Neural progenitor cell (in vitro differentiated cells): ENCODE results near the gene SLC17A9. TPM values are rescaled to one million over a fixed set of nuclear protein-coding genes. Genes with fewer than 3 reads are reported as not detected.

Experiments
- DNase-seq: peaks from one replicate; pipeline ENCODE4 v3.0.0-alpha.2; 2016; ENCODE audit warnings: low spot score
- H2AFZ ChIP-seq: fragments of 200-600 bp; sonication (generic); replicated peaks from 2 replicates; pipeline ENCODE4 v1.6.1; 2016; ENCODE audit warnings: antibody characterized with exemption
- H3F3A ChIP-seq: fragments of 200-600 bp; sonication (generic); 2 replicates; pipeline ENCODE4 v1.6.1; 2016; ENCODE audit warnings: antibody characterized with exemption, low read depth
- H3K27ac ChIP-seq: fragments of 200-600 bp; sonication (generic); 2 replicates; pipeline ENCODE4 v1.5.1; 2016; ENCODE audit warnings: mild to moderate bottlenecking
- H3K27me3 ChIP-seq: fragments of 200-600 bp; sonication (generic); 2 replicates; pipeline ENCODE4 v1.6.1; 2016; ENCODE audit warnings: mild to moderate bottlenecking, moderate library complexity
- H3K36me3 ChIP-seq: fragments of 200-600 bp; sonication (generic); 2 replicates; pipeline ENCODE4 v1.5.1; 2016
- H3K4me1 ChIP-seq: fragments of 200-600 bp; sonication (generic); 2 replicates; pipeline ENCODE4 v1.6.1; 2016; ENCODE audit warnings: mixed run types
- H3K4me2 ChIP-seq: fragments of 200-600 bp; sonication (generic); 2 replicates; pipeline ENCODE4 v1.6.1; 2016
- H3K4me3 ChIP-seq: fragments of 200-600 bp; sonication (generic); 2 replicates; pipeline ENCODE4 v1.5.1; 2016
- H3K79me2 ChIP-seq: fragments of 200-600 bp; sonication (generic); 2 replicates; pipeline ENCODE4 v1.6.1; 2016; ENCODE audit warnings: low read depth
- H3K9ac ChIP-seq: fragments of 200-600 bp; sonication (generic); 2 replicates; pipeline ENCODE4 v1.6.1; 2016
- H3K9me3 ChIP-seq: fragments of 200-600 bp; sonication (generic); 2 replicates; pipeline ENCODE4 v1.5.1; 2016; ENCODE audit warnings: low read depth
- H4K20me1 ChIP-seq: fragments of 200-600 bp; sonication (generic); 2 replicates; pipeline ENCODE4 v1.6.1; 2016; ENCODE audit warnings: low read depth
- H3K27ac Mint-ChIP-seq: 3 replicates; pipeline ENCODE4 v1.8.0; 2021; ENCODE audit warnings: mixed read lengths
- H3K27me3 Mint-ChIP-seq: 2 replicates; pipeline ENCODE4 v1.8.0; 2022; ENCODE audit warnings: low read depth, mild to moderate bottlenecking, inconsistent platforms, moderate library complexity, mixed read lengths; ENCODE audit not compliant: insufficient read depth
- H3K36me3 Mint-ChIP-seq: 3 replicates; pipeline ENCODE4 v1.8.0; 2021; ENCODE audit warnings: mixed read lengths
- H3K4me1 Mint-ChIP-seq: 3 replicates; pipeline ENCODE4 v1.8.0; 2021; ENCODE audit warnings: mixed read lengths
- H3K4me3 Mint-ChIP-seq: 3 replicates; pipeline ENCODE4 v1.8.0; 2021; ENCODE audit warnings: mild to moderate bottlenecking, moderate library complexity, mixed read lengths
- H3K9me3 Mint-ChIP-seq: 3 replicates; pipeline ENCODE4 v1.8.0; 2020; ENCODE audit warnings: mixed read lengths
- EZH2 ChIP-seq: fragments of 200-600 bp; sonication (generic); IDR thresholded peaks from 2 replicates; pipeline ENCODE4 v1.6.1; 2017; ENCODE audit warnings: antibody characterized with exemption, mild to moderate bottlenecking, moderate library complexity
- EZH2phosphoT487 ChIP-seq: fragments of 200-600 bp; sonication (generic); IDR thresholded peaks from 2 replicates; pipeline ENCODE4 v1.6.1; 2017; ENCODE audit warnings: antibody characterized with exemption
- total RNA-seq: library from RNA; depleted of rRNA; stranded (reverse); fragments of >200 nt; gene quantifications from 2 replicates; pipeline ENCODE4 v1.2.3, GENCODE V29; 2015; ENCODE audit warnings: low replicate concordance
- TF ChIP-seq, protein P1 (sequence below): fragments of 200-600 bp; sonication (generic); IDR thresholded peaks from 2 replicates; pipeline ENCODE4 v1.5.1; 2017; ENCODE audit warnings: antibody characterized with exemption, mild to moderate bottlenecking

SLC17A9 gene
- total RNA-seq, 1 donor from 2014 or later, result 0.17 TPM

DNA sequence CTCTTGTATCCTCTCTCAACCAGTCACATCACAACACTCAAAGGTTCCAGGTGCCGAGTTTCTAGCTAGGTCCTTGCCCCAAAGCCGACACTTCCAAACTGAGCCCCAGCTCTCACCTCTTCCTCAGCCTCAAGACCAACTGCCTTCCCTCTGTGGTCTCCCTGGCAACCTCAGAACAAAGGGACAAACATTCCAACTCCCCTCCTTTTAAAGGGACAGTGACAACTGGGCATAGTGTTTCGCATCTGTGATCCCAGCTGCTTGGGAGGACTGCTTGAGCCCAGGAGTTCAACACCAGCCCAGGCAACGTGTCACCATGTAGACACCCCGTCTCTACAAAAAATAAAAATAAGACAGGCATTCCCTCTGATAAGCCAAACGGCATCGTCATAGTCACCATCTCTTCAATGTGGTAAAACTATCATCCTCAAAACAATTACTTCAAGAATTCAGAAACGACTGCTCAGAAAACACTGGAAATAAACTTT, 37.5 kb upstream of the SLC17A9 start:
- no peak overlapping the region for H2AFZ ChIP-seq
- H3K4me3 ChIP-seq, result peak overlapping the region; percentile 21
- peaks cover 100% of the 10 kb centered on the region for H4K20me1 ChIP-seq
- H3K27ac Mint-ChIP-seq, result peak overlapping the region; percentile 84
- H3K36me3 Mint-ChIP-seq, result peaks cover 19% of the 10 kb centered on the region
- TF ChIP-seq, protein P1, sequence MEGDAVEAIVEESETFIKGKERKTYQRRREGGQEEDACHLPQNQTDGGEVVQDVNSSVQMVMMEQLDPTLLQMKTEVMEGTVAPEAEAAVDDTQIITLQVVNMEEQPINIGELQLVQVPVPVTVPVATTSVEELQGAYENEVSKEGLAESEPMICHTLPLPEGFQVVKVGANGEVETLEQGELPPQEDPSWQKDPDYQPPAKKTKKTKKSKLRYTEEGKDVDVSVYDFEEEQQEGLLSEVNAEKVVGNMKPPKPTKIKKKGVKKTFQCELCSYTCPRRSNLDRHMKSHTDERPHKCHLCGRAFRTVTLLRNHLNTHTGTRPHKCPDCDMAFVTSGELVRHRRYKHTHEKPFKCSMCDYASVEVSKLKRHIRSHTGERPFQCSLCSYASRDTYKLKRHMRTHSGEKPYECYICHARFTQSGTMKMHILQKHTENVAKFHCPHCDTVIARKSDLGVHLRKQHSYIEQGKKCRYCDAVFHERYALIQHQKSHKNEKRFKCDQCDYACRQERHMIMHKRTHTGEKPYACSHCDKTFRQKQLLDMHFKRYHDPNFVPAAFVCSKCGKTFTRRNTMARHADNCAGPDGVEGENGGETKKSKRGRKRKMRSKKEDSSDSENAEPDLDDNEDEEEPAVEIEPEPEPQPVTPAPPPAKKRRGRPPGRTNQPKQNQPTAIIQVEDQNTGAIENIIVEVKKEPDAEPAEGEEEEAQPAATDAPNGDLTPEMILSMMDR, result no peak
- TF ChIP-seq EZH2 (no peak), EZH2phosphoT487 (no peak)
- H3K4me2 ChIP-seq, result peak overlapping the region; percentile 71
- H3K4me1 Mint-ChIP-seq, result peaks cover 58% of the 10 kb centered on the region
- peaks cover 53% of the 10 kb centered on the region for H3K4me1 ChIP-seq
- H3K9ac ChIP-seq, result no peak overlapping the region
- peak overlapping the region; percentile 78 for H3K4me3 Mint-ChIP-seq
- DNase-seq, result peak; percentile 88
- peaks cover 36% of the 10 kb centered on the region for H3F3A ChIP-seq
- H3K36me3 ChIP-seq, result no peaks in the 10 kb centered on the region
- H3K9me3 Mint-ChIP-seq, result no peaks in the 10 kb centered on the region
- peaks cover 2% of the 10 kb centered on the region for H3K27me3 Mint-ChIP-seq
- H3K27me3 ChIP-seq, result no peaks in the 10 kb centered on the region
- H3K27ac ChIP-seq, result no peak overlapping the region
- H3K79me2 ChIP-seq, result peaks cover 100% of the 10 kb centered on the region
- H3K9me3 ChIP-seq, result no peaks in the 10 kb centered on the region

DNA sequence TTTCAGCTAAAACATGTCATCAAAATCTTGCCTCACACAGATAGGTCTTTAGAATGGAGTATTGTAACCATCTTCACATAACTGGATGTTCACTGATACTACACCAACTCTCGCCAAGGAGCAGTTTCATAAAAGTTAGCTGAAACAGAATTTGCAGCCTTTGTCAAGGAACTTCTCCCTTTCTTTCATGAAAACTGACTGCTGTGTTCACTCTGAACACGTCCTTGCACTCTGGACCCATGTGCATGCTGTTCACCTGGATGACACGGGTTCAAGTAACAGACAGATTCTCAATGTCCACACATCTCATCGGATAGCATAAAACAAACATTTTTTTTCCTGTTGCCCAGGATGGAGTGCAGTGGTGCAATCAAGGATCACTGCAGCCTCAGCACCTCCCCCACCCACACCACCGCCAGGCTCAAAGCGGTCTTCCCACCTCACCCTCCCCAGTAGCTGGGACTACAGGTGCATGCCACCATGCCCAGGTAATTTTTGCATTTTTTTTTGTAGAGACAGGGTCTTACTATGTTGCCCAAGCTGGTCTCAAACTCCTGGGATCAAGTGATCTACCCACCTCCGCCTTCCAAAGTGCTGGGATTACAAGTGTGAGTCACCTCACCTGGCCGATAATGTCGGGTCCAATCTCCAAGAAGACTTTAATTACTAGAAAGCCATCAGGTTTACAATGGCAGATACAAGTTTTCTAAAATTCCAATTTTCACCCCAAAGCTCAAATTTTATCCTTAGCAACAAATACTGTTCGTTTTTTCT, 35.6 kb upstream of the SLC17A9 start:
- Mint-ChIP-seq H3K27me3 (peaks cover 2% of the 10 kb centered on the region), H3K4me1 (peaks cover 70% of the 10 kb centered on the region), H3K27ac (peak overlapping the region; percentile 73), H3K36me3 (peaks cover 5% of the 10 kb centered on the region), H3K9me3 (no peaks in the 10 kb centered on the region), H3K4me3 (no peak overlapping the region)
- Histone ChIP-seq H3K4me3 (no peak overlapping the region), H4K20me1 (peaks cover 100% of the 10 kb centered on the region), H3K27me3 (no peaks in the 10 kb centered on the region), H3K4me2 (peak overlapping the region; percentile 43), H3F3A (peaks cover 48% of the 10 kb centered on the region), H2AFZ (no peak overlapping the region), H3K27ac (no peak overlapping the region), H3K9ac (no peak overlapping the region), H3K4me1 (peaks cover 69% of the 10 kb centered on the region), H3K79me2 (peaks cover 100% of the 10 kb centered on the region), H3K36me3 (no peaks in the 10 kb centered on the region), H3K9me3 (no peaks in the 10 kb centered on the region)
- TF ChIP-seq, protein P1, result no peak
- TF ChIP-seq EZH2, result no peak
- no peak for TF ChIP-seq EZH2phosphoT487
- DNase-seq, result no peak

DNA sequence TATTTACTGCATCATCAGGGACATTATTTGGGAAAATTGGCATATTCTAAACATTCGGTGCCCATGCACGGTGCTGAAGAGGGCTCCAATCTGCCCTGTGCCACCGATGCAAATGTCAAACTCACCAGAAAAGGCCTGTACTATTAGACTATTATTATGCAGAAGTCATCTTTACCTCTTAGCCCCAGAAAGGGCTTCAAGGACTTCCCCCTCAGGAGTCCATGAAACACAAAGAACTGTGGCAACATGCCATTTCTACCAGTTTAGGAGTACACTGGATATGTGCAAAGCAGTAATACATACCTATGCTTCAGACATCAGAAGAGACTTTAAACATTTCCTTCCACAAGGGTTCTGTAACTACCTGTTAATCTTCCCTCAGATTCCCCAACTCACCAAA, 34.8 kb upstream of the SLC17A9 start:
- no peaks in the 10 kb centered on the region for H3K9me3 ChIP-seq
- H3K4me2 ChIP-seq, result peak overlapping the region; percentile 43
- peaks cover 48% of the 10 kb centered on the region for H3F3A ChIP-seq
- no peak overlapping the region for H3K27ac Mint-ChIP-seq
- no peak overlapping the region for H3K27ac ChIP-seq
- H3K36me3 ChIP-seq, result no peaks in the 10 kb centered on the region
- H3K4me1 ChIP-seq, result peaks cover 69% of the 10 kb centered on the region
- H3K4me1 Mint-ChIP-seq, result peaks cover 73% of the 10 kb centered on the region
- H2AFZ ChIP-seq, result no peak overlapping the region
- no peak for DNase-seq
- peaks cover 100% of the 10 kb centered on the region for H3K79me2 ChIP-seq
- H3K27me3 Mint-ChIP-seq, result peaks cover 2% of the 10 kb centered on the region
- no peaks in the 10 kb centered on the region for H3K27me3 ChIP-seq
- peak overlapping the region; percentile 11 for H3K9ac ChIP-seq
- H3K4me3 Mint-ChIP-seq, result no peak overlapping the region
- no peak for TF ChIP-seq EZH2
- TF ChIP-seq, protein P1, result no peak
- no peak for TF ChIP-seq EZH2phosphoT487
- no peak overlapping the region for H3K4me3 ChIP-seq
- H3K9me3 Mint-ChIP-seq, result no peaks in the 10 kb centered on the region
- H3K36me3 Mint-ChIP-seq, result peaks cover 2% of the 10 kb centered on the region
- peaks cover 100% of the 10 kb centered on the region for H4K20me1 ChIP-seq
